GM12801 (cell line): ENCODE measurements around the gene TOB1.

Experiments
- CTCF ChIP-seq: IDR thresholded peaks from one replicate; pipeline ENCODE4 v1.5.1; 2011; ENCODE audit warnings: control low read depth; ENCODE audit not compliant: insufficient read length; ENCODE audit errors: extremely low read depth

TOB1 gene

DNA sequence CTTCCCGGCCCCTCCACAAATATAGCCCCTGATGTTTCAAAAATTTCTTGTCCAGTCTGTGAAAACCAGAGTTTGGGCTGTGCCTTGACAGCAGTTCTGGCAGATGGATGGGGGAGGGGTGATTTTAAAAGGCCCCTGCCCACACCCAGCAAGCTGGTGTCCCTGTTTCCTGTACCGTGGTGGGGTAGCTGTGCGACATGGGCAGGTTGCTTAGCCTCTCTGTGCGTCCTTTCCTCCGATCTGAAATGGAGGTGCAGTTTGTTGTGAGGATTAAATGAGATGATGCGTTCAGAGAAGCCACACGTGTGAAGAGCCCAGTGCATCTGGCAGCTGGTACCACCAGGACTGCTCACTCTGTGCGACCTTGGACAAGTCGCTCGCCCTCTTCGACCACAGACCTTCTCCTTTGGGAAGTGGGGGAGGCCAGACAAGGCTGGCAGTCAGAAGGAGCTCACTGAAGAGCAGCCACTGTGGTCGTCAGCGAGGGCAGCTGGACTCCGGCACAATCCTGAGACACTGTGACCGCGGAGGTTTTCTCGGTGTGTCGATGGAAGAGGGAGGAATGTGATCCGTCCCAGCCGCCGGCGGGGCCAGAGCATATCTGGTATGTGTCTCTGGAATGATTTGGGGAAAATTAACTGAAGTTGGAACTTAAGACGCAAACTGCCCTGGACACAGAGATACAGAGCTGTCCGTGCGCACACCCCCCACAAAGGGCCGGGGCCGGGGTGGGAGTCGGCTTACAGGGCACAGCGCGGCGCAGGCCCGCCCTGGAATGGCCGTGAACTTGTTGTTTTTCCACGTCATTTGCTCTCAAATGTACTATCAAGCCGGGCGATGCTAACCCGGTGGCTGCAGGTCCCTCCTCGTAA, 31.5 kb downstream of the TOB1 start:
- no peak for TF ChIP-seq CTCF

DNA sequence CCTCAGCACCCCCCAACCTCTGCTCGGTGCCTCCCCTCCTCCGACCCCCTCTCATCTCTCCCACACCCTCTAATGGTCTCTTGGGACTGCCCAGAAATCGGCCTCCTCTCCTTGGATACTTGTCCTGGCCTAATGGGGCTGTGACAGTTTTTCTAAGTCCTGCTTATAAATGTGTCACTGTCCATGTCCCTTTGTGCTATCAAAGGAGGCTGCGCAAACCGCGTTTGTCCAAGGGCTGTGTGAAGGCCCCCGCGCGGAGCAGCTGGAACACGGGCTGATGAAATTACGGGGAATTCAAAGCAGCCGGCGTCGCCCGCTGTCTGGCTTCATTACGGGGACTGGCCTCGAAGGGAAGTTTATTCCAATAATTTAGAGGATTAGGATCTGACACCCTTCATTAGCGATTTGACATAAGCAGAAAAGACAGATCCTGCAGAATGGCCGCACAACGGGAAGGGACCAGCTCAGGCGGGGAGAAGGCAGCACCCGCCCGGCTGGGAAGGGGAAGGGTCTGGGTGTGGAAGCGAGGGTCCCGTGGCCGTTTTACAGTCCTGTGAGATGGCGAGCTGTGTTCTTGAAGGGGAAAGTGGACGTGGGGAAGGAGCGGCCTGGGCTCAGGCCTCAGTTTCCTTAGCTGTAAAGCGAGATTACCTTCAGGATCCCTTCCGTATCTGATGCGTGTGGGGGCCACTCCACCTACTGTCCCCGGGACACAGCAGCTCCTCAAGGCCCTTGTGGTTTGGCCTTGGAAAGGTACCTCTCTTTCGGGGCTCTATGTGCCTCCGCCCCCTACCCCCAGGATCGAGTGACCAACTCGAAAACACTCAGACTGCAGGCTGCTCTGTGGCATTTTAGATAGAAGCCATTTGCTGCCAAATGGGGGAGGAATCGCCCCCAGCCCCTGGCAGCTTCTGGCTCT, 32.4 kb downstream of the TOB1 start:
- TF ChIP-seq CTCF, result no peak

GRCh38 chr17:50832864-50833381, 33.2 kb downstream of the TOB1 start:
- TF ChIP-seq CTCF, result no peak

- no peak for TF ChIP-seq CTCF
Observed at GRCh38 chr17:50832267-50832863, 33.8 kb downstream of the TOB1 start.

- TF ChIP-seq CTCF, result no peak
Observed at GRCh38 chr17:50831471-50831928, 34.7 kb downstream of the TOB1 start.

- no peak for TF ChIP-seq CTCF
Observed at GRCh38 chr17:50830994-50831393, 35.2 kb downstream of the TOB1 start.

DNA sequence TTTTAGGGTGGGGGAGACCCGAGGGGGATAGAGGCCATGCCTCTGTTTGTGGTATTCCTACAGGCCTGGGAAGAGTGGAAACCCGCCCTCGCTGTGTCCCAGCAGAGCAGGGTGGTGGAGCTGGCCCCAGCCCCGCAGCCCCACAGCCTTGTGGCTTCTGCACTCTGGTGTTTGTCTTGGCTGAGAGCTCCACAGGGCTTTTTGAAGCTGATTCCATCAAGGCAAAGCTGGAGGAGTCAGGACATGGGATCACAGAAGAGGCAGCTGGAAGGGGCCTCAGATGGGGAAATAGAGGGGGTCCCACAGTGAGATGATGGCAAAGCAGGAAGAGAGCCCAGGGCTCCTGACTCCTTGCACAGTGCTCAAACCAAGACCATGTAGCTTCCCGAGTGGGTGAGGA, 35.8 kb downstream of the TOB1 start:
- no peak for TF ChIP-seq CTCF
